CD4-positive, alpha-beta memory T cell (primary cell): ENCODE measurements around the gene DNAJB13. TPM values are rescaled to one million over a fixed set of nuclear protein-coding genes. Genes with fewer than 3 reads are reported as not detected.
"Not testable (repeated sequence)": the region's sequence is repeated elsewhere in the genome, so short reads cannot be mapped to it uniquely, and the experiment has no call there.

Experiments used
- CTCF ChIA-PET: fragments of 350-600 bp; sonication (Branson Sonifier 250); formaldehyde crosslinking; loops from one replicate; lab custom pipeline; 2021; ENCODE audit warnings: inconsistent platforms; ENCODE audit not compliant: partially characterized antibody; lab: Charles Lee
- POLR2A ChIA-PET: fragments of 350-600 bp; sonication (Branson Sonifier 250); formaldehyde crosslinking; loops from one replicate; lab custom pipeline; 2021; ENCODE audit not compliant: partially characterized antibody; lab: Charles Lee
- DNase-seq, 5 donors: peaks; one replicate each; pipeline versions ENCODE4 v3.0.0 to v3.0.0-alpha.2; 2020 to 2022; ENCODE audit warnings: mixed read lengths in 1 of 5
- H3K27ac ChIP-seq: one replicate; pipeline ENCODE4 v1.7.0; 2013; ENCODE audit warnings: low read depth, low read length
- H3K27me3 ChIP-seq: 2 replicates; pipeline ENCODE4 v1.7.0; 2013; ENCODE audit warnings: mild to moderate bottlenecking, low read length, moderate library complexity; ENCODE audit not compliant: insufficient read depth
- H3K36me3 ChIP-seq: 2 replicates; pipeline ENCODE4 v1.7.0; 2013; ENCODE audit warnings: mild to moderate bottlenecking, low read length, moderate library complexity; ENCODE audit not compliant: insufficient read depth
- H3K4me1 ChIP-seq: 2 replicates; pipeline ENCODE4 v1.7.0; 2013; ENCODE audit warnings: mild to moderate bottlenecking, low read length, moderate library complexity; ENCODE audit not compliant: insufficient read depth
- H3K4me3 ChIP-seq, 2 donors: one replicate each; pipeline ENCODE4 v1.7.0; 2013; ENCODE audit warnings: low read length in 2 of 2, mild to moderate bottlenecking in 1 of 2
- H3K9me3 ChIP-seq, 2 donors: one replicate each; pipeline ENCODE4 v1.7.0; 2013; ENCODE audit warnings: low read length in 2 of 2, control low read depth in 1 of 2; ENCODE audit not compliant: control insufficient read depth in 1 of 2
- H3K27ac Mint-ChIP-seq, 7 donors: one replicate each; pipeline ENCODE4 v1.8.0; 2020 to 2021; ENCODE audit warnings: mixed read lengths in 7 of 7, mild to moderate bottlenecking in 6 of 7, inconsistent platforms in 3 of 7, moderate library complexity in 3 of 7
- H3K27me3 Mint-ChIP-seq, 2 donors: one replicate each; pipeline ENCODE4 v1.8.0; 2020 to 2021; ENCODE audit warnings: mixed read lengths in 2 of 2
- H3K36me3 Mint-ChIP-seq, 2 donors: one replicate each; pipeline ENCODE4 v1.8.0; 2020 to 2021; ENCODE audit warnings: mixed read lengths in 2 of 2, inconsistent platforms in 1 of 2, mild to moderate bottlenecking in 1 of 2
- H3K4me1 Mint-ChIP-seq, 4 donors: one replicate each; pipeline ENCODE4 v1.8.0; 2020 to 2021; ENCODE audit warnings: mixed read lengths in 4 of 4, mild to moderate bottlenecking in 1 of 4
- H3K4me3 Mint-ChIP-seq, 8 donors: one replicate each; pipeline ENCODE4 v1.8.0; 2020 to 2021; ENCODE audit warnings: mixed read lengths in 8 of 8, mild to moderate bottlenecking in 7 of 8, moderate library complexity in 6 of 8, inconsistent platforms in 3 of 8
- H3K9me3 Mint-ChIP-seq, 8 donors: one replicate each; pipeline ENCODE4 v1.8.0; 2020 to 2021; ENCODE audit warnings: mixed read lengths in 8 of 8, mild to moderate bottlenecking in 5 of 8, inconsistent platforms in 3 of 8, moderate library complexity in 1 of 8
- intact Hi-C: fragments of 100-400 bp; cut with micrococcal nuclease; formaldehyde crosslinking; loops from one replicate; pipeline ENCODE4 v1.15.1; 2023
- polyA plus RNA-seq, 2 donors: library from polyadenylated mRNA; unstranded; fragments of 300-500 nt; fragmentation: Illumina TruSeq; gene quantifications; one replicate each; pipeline ENCODE4 v1.2.3, GENCODE V29; 2021
- total RNA-seq, 2 experiments: library from RNA; stranded (reverse); gene quantifications; one replicate each; pipeline ENCODE4 v1.2.3, GENCODE V29; 2021

Gene DNAJB13
- total and polyA plus RNA-seq, 4 experiments from 2014 or later = 0.23 to 0.53 (median 0.30) TPM; not detected in 1

DNA sequence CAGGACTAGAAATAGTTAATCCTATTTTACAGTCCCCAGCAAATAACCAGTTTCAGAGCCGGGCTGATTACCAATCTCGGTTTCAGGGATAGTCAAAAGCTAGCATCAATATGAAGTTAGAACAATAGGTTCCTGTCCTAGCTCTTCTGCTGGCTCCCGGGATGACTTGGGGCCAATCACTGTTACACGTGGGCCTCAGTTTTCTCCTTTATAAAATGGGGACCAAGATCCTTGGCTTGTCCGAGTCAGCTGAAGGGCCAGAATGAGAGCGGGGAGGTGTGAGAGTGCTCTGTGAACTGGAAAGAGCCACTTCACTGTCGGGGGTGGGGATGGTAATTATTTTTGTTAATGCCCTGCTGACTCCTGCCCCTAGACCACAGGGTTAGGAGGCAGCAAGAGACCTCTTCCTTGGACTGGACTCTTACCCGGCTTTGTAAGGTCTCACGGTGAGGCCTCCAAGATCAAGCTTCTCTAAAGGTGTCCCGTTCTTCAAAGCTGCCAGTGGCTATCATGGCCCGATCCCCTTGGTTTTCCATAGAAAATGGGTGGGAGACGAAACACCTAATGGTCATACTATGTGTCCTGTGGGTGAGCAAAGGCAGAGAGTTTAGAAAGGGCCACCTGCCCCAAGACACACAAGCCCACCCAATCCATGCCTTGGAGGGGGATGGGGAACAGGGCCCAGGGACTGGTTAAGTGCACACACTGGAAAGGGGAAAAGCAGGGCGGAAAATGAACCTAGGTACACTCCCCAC lies 30.4 kb downstream of the DNAJB13 start:
- peaks cover 0 to 3% (median 0%) of the 10 kb centered on the region in 8 donors for H3K9me3 Mint-ChIP-seq
- POLR2A ChIA-PET = interaction anchor here (0.7 to 38.4 kb wide), 8 partner anchors 12 to 251 kb away, joined by 3 to 2221 read pairs (median 16); partner anchors contain the start of genes C2CD3, PPME1 and UCP3
- H3K36me3 ChIP-seq = peaks cover 44% of the 10 kb centered on the region
- CTCF ChIA-PET = interaction anchor here (1.2 to 5.0 kb wide), 10 partner anchors 8 to 57 kb away, joined by 3 to 38 read pairs (median 15); no protein-coding TSS in a partner anchor
- peak overlapping the region; percentile 98 to 100 (median 99) for H3K27ac Mint-ChIP-seq
- intact Hi-C loops = loop anchor here (5.0 kb wide), 1 partner anchor 104 kb away; the partner anchor contains the start of genes COA4 and PAAF1
- H3K4me1 Mint-ChIP-seq = peaks cover 32 to 86% (median 46%) of the 10 kb centered on the region in 4 donors
- H3K27me3 Mint-ChIP-seq = no peaks in the 10 kb centered on the region
- peaks cover 61% of the 10 kb centered on the region for H3K4me1 ChIP-seq
- H3K27ac ChIP-seq = peak overlapping the region; percentile 84
- H3K27me3 ChIP-seq = no peaks in the 10 kb centered on the region
- no peaks in the 10 kb centered on the region for H3K9me3 ChIP-seq
- peaks cover 56 to 65% of the 10 kb centered on the region in 2 donors for H3K36me3 Mint-ChIP-seq
- DNase-seq = no peak
- H3K4me3 Mint-ChIP-seq = peak overlapping the region; percentile 96 to 100 (median 99)
- H3K4me3 ChIP-seq = peak overlapping the region; percentile 87 to 99

DNA sequence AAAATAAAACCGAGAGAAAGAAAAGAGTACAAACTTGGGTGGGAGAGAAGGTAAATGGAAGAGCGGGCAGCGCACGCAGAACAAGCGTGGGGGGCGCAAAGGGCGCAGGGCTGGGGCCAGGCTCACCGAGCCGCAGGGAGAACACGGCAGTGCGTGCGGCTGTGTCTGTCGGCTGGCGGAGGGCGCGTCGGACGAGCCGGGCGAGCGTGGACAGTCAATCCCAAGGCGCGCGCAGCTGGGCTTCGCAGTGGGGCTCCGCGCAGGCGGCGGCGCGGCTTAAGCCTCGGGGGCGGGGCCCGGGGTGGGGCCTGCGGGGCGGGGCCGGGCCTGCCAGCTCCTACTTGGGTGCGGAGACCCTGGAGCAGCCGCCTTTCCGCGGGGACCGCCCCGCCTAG lies 31.8 kb downstream of the DNAJB13 start, which contains the start of gene UCP2:
TSS of gene UCP2 (minus strand) at position 249 of the 395 bp plus-strand sequence. CDS start 4,465 bp downstream, outside the sequence.
- H3K4me3 ChIP-seq = peak within 1 kb of the TSS; percentile 87 to 99
- H3K27me3 Mint-ChIP-seq = no peaks in the 10 kb centered on the region
- H3K4me1 Mint-ChIP-seq = peaks cover 22 to 76% (median 34%) of the 10 kb centered on the region in 4 donors
- H3K36me3 Mint-ChIP-seq = peaks cover 42 to 52% of the 10 kb centered on the region in 2 donors
- no peaks in the 10 kb centered on the region for H3K27me3 ChIP-seq
- DNase-seq = peak; percentile 75 to 83 (median 77)
- intact Hi-C loops = loop anchor here (2.0 to 5.0 kb wide), 3 partner anchors 14 to 188 kb away; partner anchors contain the start of genes C2CD3, COA4, PAAF1 and PPME1
- peaks cover 47% of the 10 kb centered on the region for H3K4me1 ChIP-seq
- H3K36me3 ChIP-seq = peaks cover 31% of the 10 kb centered on the region
- peak within 1 kb of the TSS; percentile 98 to 100 (median 99) for H3K27ac Mint-ChIP-seq
- H3K9me3 ChIP-seq = no peaks in the 10 kb centered on the region
- H3K9me3 Mint-ChIP-seq = peaks cover 0 to 3% (median 0%) of the 10 kb centered on the region in 8 donors
- H3K27ac ChIP-seq = peak within 1 kb of the TSS; percentile 84
- POLR2A ChIA-PET = interaction anchor here (1.0 to 38.4 kb wide), 5 partner anchors 14 to 190 kb away, joined by 3 to 2221 read pairs (median 49); partner anchors contain the start of genes C2CD3, PPME1 and UCP3
- H3K4me3 Mint-ChIP-seq = peak within 1 kb of the TSS; percentile 96 to 100 (median 99)
- CTCF ChIA-PET = interaction anchor here (1.1 to 5.0 kb wide), 4 partner anchors 8 to 21 kb away, joined by 3 to 38 read pairs (median 3); no protein-coding TSS in a partner anchor

DNA sequence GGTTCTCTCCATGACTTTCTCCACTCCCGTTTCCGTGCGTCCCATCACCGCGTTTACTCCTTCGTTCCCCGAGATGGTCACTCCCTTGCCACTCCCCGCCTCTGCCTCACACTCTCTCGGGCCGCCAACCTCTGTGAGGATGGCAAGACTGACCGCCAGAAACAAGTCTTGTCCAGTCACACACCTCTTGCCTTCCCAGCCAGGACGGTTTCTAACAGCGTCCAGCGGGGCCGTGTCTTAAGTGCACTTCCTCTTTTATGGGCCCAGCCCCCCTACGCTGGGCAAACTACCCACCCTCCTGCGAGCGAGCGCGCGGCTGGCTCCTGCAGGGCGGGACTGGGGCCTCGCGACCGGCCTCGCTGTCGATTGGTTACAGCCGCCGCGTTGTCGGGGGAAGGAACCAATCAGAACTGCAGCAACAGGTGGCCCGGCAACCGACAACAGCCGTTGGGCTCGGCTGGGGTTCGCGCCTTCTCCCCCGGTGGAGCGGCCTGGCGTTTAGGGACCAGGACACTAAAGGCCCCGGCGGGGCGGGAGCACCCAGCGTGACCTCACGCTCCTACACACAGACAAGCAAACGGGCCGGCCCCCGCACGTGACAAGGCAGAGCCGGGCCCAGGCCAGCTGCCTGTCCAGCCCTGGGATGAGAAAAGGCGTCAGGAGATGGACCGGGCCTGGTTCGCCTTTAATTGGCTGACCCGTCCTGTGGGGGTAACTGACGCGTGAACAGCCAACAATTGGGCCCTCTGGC lies 32.3 kb downstream of the DNAJB13 start:
- H3K4me3 ChIP-seq = peak overlapping the region; percentile 87 to 99
- H3K4me1 ChIP-seq = peaks cover 42% of the 10 kb centered on the region
- peak overlapping the region; percentile 84 for H3K27ac ChIP-seq
- DNase-seq = peak; percentile 91 to 95 (median 93)
- CTCF ChIA-PET = interaction anchor here (1.0 to 5.0 kb wide), 7 partner anchors 9 to 21 kb away, joined by 3 to 38 read pairs (median 3); no protein-coding TSS in a partner anchor
- H3K36me3 ChIP-seq = peaks cover 25% of the 10 kb centered on the region
- peaks cover 0 to 3% (median 0%) of the 10 kb centered on the region in 8 donors for H3K9me3 Mint-ChIP-seq
- peak overlapping the region; percentile 98 to 100 (median 99) for H3K27ac Mint-ChIP-seq
- intact Hi-C loops = loop anchor here (1.0 to 5.0 kb wide), 4 partner anchors 9 to 188 kb away; partner anchors contain the start of genes C2CD3, COA4, PAAF1 and PPME1
- H3K27me3 Mint-ChIP-seq = no peaks in the 10 kb centered on the region
- POLR2A ChIA-PET = interaction anchor here (0.9 to 38.4 kb wide), 8 partner anchors 14 to 222 kb away, joined by 3 to 2221 read pairs (median 6); partner anchors contain the start of genes C2CD3, PPME1, RAB6A and UCP3
- peaks cover 36 to 47% of the 10 kb centered on the region in 2 donors for H3K36me3 Mint-ChIP-seq
- no peaks in the 10 kb centered on the region for H3K27me3 ChIP-seq
- peaks cover 19 to 70% (median 29%) of the 10 kb centered on the region in 4 donors for H3K4me1 Mint-ChIP-seq
- H3K9me3 ChIP-seq = no peaks in the 10 kb centered on the region
- peak overlapping the region; percentile 96 to 99 (median 99) for H3K4me3 Mint-ChIP-seq

DNA sequence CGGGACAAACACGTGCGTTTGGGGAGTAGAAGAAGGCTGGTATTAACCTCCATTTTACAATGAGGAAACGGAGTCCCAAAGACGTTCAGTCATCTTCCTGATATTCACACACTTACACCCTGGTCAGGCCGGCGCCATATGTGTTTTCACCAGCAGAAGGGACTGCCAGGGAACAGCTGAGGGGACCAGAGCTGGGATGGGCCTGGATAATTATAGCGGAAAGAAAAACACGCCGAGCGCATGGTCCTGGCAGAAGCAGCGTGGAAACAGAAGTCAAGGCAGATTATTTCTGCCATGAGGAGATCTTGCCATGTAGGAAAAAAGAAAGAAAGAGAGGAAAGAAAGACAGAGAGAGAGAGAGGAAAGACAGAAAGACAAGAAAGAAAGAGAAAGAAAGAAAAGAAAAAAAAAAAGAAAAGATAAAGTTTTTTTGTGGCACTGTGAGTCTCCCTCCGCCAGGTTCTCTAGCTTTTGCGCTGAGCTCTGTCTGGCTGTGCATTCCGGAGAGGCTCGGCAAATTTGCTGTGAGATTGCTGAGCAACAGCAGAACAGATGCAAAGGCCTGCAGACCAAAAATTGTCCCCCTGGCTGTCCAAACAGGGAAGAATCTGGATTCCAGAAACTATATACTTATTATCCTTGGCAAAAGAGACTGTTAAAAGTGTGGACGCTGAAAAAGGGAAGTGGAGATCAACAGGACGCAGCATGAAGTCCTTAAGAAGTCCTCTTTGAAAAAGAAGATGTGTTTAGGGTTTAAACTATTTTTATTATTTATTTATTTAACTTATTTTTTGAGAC lies 33.1 kb downstream of the DNAJB13 start:
- peaks cover 17% of the 10 kb centered on the region for H3K36me3 ChIP-seq
- H3K27me3 Mint-ChIP-seq = no peaks in the 10 kb centered on the region
- H3K27ac ChIP-seq = peak overlapping the region; percentile 84
- H3K4me3 ChIP-seq = peak overlapping the region; percentile 60 to 99
- peaks cover 34% of the 10 kb centered on the region for H3K4me1 ChIP-seq
- CTCF ChIA-PET = interaction anchor here (1.0 to 2.5 kb wide), 3 partner anchors 10 to 18 kb away, joined by 3 to 13 read pairs (median 4); no protein-coding TSS in a partner anchor
- peak overlapping the region; percentile 96 to 99 (median 99) for H3K4me3 Mint-ChIP-seq
- H3K36me3 Mint-ChIP-seq = peaks cover 29 to 39% of the 10 kb centered on the region in 2 donors
- H3K9me3 Mint-ChIP-seq = peaks cover 0 to 3% (median 0%) of the 10 kb centered on the region in 8 donors
- peak overlapping the region; percentile 98 to 100 (median 99) for H3K27ac Mint-ChIP-seq
- H3K27me3 ChIP-seq = no peaks in the 10 kb centered on the region
- no peak for DNase-seq
- intact Hi-C loops = loop anchor here (1.0 to 5.0 kb wide), 4 partner anchors 10 to 187 kb away; partner anchors contain the start of genes C2CD3, COA4, PAAF1 and PPME1
- POLR2A ChIA-PET = interaction anchor here (0.9 to 38.4 kb wide), 6 partner anchors 15 to 223 kb away, joined by 3 to 2221 read pairs (median 4); partner anchors contain the start of genes C2CD3, PPME1, RAB6A and UCP3
- no peaks in the 10 kb centered on the region for H3K9me3 ChIP-seq
- peaks cover 12 to 62% (median 22%) of the 10 kb centered on the region in 4 donors for H3K4me1 Mint-ChIP-seq

DNA sequence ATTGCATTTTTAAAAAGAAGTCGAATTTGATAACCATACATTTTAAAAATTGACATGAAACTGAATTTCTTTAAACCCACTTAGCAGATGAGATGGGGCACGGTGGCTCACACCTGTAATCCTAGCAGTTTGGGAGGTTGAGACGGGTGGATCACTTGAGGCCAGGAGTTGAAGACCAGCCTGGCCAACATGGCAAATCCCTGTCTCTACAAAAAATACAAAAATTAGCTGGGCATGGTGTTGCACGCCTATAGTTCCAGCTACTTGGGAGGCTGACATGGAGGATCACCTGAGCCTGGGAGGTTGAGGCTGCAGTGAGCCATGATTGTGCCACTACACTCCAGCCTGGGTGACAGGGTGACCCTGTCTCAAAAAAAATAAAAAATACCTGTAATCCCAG lies 34.8 kb downstream of the DNAJB13 start:
- H3K4me3 ChIP-seq, DNase-seq, H3K27me3 ChIP-seq, H3K9me3 Mint-ChIP-seq, H3K9me3 ChIP-seq, intact Hi-C loops, H3K27me3 Mint-ChIP-seq, H3K27ac ChIP-seq: not testable (repeated sequence)
- POLR2A ChIA-PET = interaction anchor here (11.7 to 38.4 kb wide), 2 partner anchors 17 to 21 kb away, joined by 623 to 2221 read pairs; partner anchors contain the start of gene UCP3
- peaks cover 10% of the 10 kb centered on the region for H3K36me3 ChIP-seq
- Mint-ChIP-seq H3K36me3 (peaks cover 15 to 24% of the 10 kb centered on the region in 2 donors), H3K4me1 (peaks cover 10 to 48% (median 15%) of the 10 kb centered on the region in 4 donors), H3K27ac (peak overlapping the region in 4 of 7 donors; percentile 27 to 64 (median 46)), H3K4me3 (peak overlapping the region in 1 of 8 donors; percentile 46)
- CTCF ChIA-PET = interaction anchor here (1.5 kb wide), 1 partner anchor 22 kb away, joined by 4 read pairs; no protein-coding TSS in a partner anchor
- H3K4me1 ChIP-seq = peaks cover 20% of the 10 kb centered on the region
